Neural cell (in vitro differentiated cells): ENCODE data around the gene PWWP2A.

Experiments used
- RAD21 ChIP-seq: fragments of 450-650 bp; conservative IDR thresholded peaks from 2 replicates; pipeline ENCODE4 v1.6.1; 2014; ENCODE audit warnings: antibody characterized with exemption, mild to moderate bottlenecking, moderate library complexity
- TF ChIP-seq, protein P1 (sequence below): fragments of 450-650 bp; IDR thresholded peaks from 2 replicates; pipeline ENCODE4 v1.5.1; 2014; ENCODE audit warnings: antibody characterized with exemption, mild to moderate bottlenecking, moderate library complexity; ENCODE audit not compliant: poor library complexity, severe bottlenecking
- TF ChIP-seq, protein P2 (sequence below): IDR thresholded peaks from 2 replicates; pipeline ENCODE4 v1.6.1; 2012; ENCODE audit warnings: borderline replicate concordance

DNA sequence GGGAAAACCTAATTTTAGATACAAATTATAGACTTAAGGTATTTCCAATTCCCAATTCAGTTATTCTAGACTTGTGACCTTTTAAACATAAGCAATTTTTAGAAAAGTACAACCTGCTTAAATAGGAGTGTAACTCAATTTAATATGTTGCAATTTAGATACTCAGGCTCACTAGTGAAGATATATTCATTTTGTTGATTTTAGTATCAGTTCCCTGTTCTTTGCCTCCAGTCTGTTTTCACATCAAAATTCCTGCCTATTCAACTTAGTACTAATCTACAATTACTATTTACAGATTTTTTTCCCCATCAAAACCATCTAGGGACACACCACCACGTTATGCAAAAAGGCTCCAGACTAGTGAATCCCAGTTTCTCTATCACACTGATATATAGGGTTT lies 30.4 kb downstream of the PWWP2A start:
- TF ChIP-seq RAD21: no peak
- TF ChIP-seq, protein P1, sequence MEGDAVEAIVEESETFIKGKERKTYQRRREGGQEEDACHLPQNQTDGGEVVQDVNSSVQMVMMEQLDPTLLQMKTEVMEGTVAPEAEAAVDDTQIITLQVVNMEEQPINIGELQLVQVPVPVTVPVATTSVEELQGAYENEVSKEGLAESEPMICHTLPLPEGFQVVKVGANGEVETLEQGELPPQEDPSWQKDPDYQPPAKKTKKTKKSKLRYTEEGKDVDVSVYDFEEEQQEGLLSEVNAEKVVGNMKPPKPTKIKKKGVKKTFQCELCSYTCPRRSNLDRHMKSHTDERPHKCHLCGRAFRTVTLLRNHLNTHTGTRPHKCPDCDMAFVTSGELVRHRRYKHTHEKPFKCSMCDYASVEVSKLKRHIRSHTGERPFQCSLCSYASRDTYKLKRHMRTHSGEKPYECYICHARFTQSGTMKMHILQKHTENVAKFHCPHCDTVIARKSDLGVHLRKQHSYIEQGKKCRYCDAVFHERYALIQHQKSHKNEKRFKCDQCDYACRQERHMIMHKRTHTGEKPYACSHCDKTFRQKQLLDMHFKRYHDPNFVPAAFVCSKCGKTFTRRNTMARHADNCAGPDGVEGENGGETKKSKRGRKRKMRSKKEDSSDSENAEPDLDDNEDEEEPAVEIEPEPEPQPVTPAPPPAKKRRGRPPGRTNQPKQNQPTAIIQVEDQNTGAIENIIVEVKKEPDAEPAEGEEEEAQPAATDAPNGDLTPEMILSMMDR: no peak
- TF ChIP-seq, protein P2, sequence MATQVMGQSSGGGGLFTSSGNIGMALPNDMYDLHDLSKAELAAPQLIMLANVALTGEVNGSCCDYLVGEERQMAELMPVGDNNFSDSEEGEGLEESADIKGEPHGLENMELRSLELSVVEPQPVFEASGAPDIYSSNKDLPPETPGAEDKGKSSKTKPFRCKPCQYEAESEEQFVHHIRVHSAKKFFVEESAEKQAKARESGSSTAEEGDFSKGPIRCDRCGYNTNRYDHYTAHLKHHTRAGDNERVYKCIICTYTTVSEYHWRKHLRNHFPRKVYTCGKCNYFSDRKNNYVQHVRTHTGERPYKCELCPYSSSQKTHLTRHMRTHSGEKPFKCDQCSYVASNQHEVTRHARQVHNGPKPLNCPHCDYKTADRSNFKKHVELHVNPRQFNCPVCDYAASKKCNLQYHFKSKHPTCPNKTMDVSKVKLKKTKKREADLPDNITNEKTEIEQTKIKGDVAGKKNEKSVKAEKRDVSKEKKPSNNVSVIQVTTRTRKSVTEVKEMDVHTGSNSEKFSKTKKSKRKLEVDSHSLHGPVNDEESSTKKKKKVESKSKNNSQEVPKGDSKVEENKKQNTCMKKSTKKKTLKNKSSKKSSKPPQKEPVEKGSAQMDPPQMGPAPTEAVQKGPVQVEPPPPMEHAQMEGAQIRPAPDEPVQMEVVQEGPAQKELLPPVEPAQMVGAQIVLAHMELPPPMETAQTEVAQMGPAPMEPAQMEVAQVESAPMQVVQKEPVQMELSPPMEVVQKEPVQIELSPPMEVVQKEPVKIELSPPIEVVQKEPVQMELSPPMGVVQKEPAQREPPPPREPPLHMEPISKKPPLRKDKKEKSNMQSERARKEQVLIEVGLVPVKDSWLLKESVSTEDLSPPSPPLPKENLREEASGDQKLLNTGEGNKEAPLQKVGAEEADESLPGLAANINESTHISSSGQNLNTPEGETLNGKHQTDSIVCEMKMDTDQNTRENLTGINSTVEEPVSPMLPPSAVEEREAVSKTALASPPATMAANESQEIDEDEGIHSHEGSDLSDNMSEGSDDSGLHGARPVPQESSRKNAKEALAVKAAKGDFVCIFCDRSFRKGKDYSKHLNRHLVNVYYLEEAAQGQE: no peak
